Mesodermal cell (in vitro differentiated cells): ENCODE data around the gene REC8.
"Not testable (repeated sequence)": the region's sequence is repeated elsewhere in the genome, so short reads cannot be mapped to it uniquely, and the experiment has no call there.

ENCODE experiments used
- H3K27ac ChIP-seq: 2 replicates; pipeline ENCODE4 v1.7.0; 2013; ENCODE audit warnings: mild to moderate bottlenecking, low read depth, low read length, moderate library complexity; ENCODE audit not compliant: severe bottlenecking
- H3K36me3 ChIP-seq: 2 replicates; pipeline ENCODE4 v1.7.1; 2013; ENCODE audit warnings: mild to moderate bottlenecking, low read length, moderate library complexity; ENCODE audit not compliant: control insufficient read depth, insufficient read depth
- H3K4me1 ChIP-seq: one replicate; pipeline ENCODE4 v1.7.1; 2013; ENCODE audit warnings: mild to moderate bottlenecking, low read length; ENCODE audit not compliant: insufficient read depth, control insufficient read depth, poor library complexity, severe bottlenecking
- H3K4me3 ChIP-seq: 2 replicates; pipeline ENCODE4 v1.7.0; 2013; ENCODE audit warnings: low read length, control low read depth, mild to moderate bottlenecking; ENCODE audit not compliant: insufficient read depth, poor library complexity, severe bottlenecking; ENCODE audit errors: extremely low read depth
- H3K9me3 ChIP-seq: 2 replicates; pipeline ENCODE4 v1.7.1; 2013; ENCODE audit warnings: mild to moderate bottlenecking, low read length, moderate library complexity; ENCODE audit not compliant: control insufficient read depth
- WGBS, 2 experiments: methylation state at CpG; one replicate each; pipeline ENCODE4 v1.1.5; 2013; ENCODE audit warnings: missing lambda C conversion rate in 2 of 2; ENCODE audit not compliant: insufficient coverage in 2 of 2; 5-methylcytosine and 5-hydroxymethylcytosine counted together

REC8 gene

DNA sequence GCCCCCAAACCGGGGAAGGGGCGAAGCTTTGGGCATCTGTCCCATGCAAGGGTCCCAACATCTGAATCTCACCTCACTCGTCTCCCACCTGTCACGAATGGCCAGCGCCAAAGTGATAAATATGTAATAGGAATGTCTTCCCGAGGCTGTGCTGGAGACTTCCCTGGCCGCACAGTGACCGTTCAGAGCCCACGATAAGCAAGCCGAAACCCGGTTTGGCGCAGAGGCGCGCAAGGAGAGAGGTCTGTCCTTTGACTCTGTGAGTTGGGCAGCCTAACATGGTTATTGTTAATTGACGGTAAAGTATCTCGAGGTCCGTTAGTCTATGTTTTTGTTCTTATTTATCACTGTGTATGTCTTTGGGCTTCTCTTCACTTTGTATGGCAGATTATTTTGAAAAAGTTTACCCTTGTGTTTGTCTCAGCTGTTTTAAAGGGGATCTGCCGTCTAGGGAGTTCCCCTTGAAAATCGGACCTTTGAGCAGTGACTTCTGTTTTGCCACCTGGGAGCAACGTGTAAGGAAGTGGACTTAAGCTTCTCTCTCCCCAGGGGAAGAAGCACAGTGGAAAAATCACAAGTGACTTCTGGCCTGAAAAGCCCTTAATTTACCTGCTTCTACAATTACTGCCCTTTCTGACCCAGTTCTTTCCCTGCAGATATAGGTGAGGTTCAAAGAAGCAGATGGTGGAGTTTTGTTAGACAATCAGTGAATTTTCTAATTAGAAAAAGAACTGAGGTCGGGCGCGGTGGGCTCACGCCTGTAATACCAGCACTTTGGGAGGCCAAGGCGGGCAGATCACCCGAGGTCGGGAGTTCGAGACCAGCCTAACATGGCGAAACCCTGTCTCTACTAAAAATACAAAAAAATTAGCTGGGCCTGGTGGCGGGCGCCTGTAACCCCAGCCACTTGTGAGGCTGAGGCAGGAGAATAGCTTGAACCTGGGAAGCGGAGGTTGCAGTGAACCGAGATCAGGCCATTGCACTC is 24.5 kb downstream of the REC8 start:
- peak overlapping the region; percentile 98 for H3K27ac ChIP-seq
- peaks cover 3% of the 10 kb centered on the region for H3K4me1 ChIP-seq
- peaks cover 3% of the 10 kb centered on the region for H3K9me3 ChIP-seq
- WGBS, 2 experiments: 19 to 43% methylated on average over 20 to 26 of the region's 33 CpGs
- peaks cover 45% of the 10 kb centered on the region for H3K36me3 ChIP-seq
- peak overlapping the region; percentile 78 for H3K4me3 ChIP-seq

DNA sequence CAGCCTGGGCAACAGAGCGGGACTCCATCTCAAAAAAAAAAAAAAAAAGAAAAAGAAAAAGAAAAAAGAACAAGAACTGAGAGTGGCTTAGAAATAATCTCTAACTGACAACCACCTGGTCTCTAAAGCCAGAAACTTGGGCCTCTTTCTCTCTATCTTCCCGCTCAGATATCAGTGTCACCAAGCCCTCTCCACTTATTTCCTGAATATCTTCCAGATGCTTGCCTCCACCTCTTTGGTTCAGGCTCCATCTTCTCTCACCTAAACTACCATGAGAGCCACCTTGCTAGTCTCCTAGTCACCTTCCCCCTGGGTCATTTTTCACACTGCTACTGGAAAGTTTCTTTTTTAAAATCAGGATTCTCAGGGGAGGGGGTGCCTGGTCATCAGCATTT is 25.2 kb downstream of the REC8 start:
- Histone ChIP-seq H3K27ac (no peak overlapping the region), H3K4me3 (no peak overlapping the region), H3K4me1 (peaks cover 3% of the 10 kb centered on the region), H3K36me3 (peaks cover 43% of the 10 kb centered on the region), H3K9me3 (peaks cover 6% of the 10 kb centered on the region)
- WGBS, 2 experiments: 100% methylated on average over 1 of the region's 2 CpGs

DNA sequence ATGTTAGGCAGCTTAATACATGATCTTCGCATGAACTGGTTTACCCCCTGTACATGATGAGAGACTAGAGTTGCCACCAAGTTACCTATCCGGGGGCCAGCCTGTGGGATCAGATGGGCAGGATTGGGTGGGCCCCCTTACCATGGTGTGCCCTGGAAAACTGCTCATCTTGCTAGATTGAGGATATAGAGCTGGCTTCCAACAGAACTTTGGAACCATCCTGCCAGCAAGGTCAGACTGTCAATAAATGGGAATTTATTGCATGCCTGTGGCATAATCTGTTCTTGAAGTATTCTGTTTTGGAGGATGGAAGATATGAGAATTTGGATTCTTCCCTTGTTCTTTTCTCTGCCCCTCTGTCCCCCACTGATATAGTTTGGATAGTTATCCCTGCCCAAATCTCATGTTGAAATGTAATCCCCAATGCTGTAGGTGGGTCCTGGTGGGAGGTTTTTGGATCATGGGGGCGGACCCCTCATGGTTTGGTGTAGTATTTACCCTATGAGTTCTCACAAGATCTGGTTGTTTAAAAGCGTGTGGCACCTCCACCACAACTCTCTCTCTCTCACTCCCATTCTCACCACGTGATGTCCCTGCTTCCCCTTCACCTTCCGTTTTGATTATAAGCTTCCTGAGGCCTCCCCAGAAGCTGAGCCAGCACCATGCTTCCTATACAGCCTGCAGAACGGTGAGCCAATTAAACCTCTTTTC is 27.1 kb downstream of the REC8 start:
- H3K9me3 ChIP-seq: peaks cover 6% of the 10 kb centered on the region
- WGBS, 2 experiments: 97 to 100% methylated on average over 5 to 6 of the region's 7 CpGs
- peaks cover 40% of the 10 kb centered on the region for H3K36me3 ChIP-seq
- no peak overlapping the region for H3K27ac ChIP-seq
- no peak overlapping the region for H3K4me3 ChIP-seq
- peaks cover 3% of the 10 kb centered on the region for H3K4me1 ChIP-seq

DNA sequence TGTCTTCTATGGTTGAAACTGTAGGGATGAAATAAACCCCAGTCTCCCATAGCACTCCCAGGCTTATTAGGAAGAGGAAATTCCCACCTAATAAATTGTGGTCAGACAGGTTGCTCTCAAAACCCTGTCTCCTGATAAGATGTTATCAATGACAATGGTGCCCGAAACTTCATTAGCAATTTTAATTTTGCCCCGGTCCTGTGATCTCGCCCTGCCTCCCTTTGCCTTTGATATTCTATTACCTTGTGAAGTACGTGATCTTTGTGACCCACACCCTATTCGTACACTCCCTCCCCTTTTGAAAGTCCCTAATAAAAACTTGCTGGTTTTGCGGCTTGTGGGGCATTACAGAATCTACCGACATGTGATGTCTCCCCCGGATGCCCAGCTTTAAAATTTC is 30.7 kb downstream of the REC8 start:
- not testable (repeated sequence) for H3K9me3 ChIP-seq

DNA sequence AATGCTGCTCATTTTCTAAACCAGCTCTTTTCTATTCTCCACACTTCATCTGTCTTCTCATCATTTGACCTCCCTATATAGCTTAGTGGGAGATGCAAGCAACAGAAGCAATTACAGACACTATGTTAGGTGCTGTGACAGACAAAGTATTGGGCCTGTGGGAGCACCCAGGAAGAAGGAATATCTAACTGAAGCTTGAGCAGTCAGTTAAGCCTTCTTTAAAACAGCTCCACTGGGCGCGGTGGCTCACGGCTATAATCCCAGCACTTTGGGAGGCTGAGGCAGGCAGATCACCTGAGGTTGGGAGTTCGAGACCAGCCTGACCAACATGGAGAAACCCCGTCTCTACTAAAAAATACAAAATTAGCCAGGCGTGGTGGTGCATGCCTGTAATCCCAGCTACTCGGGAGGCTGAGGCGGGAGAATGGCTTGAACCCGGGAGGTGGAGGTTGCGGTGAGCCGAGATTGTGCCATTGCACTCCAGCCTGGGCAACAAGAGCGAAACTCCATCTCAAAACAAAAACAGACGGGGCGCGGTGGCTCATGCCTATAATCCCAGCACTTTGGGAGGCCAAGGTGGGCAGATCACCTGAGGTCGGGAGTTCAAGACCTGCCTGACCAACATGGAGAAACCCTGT is 31.5 kb downstream of the REC8 start:
- not testable (repeated sequence) for H3K4me1 ChIP-seq, H3K27ac ChIP-seq, H3K4me3 ChIP-seq, H3K9me3 ChIP-seq
- 89 to 99% methylated on average over 11 of the region's 16 CpGs for WGBS, 2 experiments
- H3K36me3 ChIP-seq: peaks cover 76% of the 10 kb centered on the region

More for the DNA sequence above, 30.7 kb downstream of the REC8 start:
- not testable (repeated sequence) for H3K4me1 ChIP-seq, H3K4me3 ChIP-seq, H3K27ac ChIP-seq
- H3K36me3 ChIP-seq: peaks cover 68% of the 10 kb centered on the region
- WGBS, 2 experiments: 62 to 72% methylated on average over 8 of the region's 8 CpGs

DNA sequence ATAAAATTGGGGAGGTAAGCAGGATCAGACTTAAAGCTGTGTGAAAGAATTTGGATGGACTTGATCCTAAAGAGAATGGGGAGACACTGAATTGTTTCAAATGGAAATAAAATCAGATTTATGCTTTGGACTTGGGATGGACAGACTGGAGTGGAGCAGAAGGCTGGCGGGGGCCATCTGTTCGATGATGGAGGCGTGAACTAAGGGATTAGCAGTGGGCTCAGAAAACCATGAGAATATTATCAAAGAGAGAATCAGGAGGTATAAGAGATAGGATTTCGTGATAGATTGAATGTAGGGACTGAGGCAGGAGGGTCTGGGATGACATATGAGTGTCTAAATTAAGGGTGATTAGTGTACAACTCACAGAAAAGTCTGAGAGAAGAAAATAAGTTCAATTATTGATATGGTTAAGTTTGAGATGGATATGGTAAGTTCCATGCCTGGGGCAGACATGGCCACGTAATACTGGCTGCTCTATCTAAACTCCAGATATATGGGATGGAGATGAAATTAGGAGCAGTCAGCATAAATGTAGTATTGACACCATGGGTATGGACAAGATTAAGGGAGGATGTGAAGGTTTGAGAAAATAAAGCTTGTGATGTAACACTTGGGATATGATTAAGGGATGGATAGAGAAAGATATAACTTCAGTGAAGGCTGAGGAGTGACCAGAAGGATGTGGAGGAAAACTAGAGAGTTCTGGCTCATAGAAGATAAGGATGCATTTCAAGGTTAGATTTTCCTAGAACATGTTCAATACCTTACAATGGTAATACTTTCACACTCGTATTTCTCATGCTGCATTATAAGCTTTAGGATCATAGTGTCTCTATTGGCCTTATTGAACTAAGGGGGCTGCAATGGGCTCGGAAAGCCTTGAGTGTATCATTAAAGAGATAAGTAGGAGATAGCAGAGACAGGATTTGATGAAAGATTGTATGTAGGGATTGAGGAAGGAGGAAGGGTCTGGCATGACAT is 32.6 kb downstream of the REC8 start:
- H3K27ac ChIP-seq: no peak overlapping the region
- peaks cover 77% of the 10 kb centered on the region for H3K36me3 ChIP-seq
- 94 to 98% methylated on average over 5 to 6 of the region's 7 CpGs for WGBS, 2 experiments
- peaks cover 6% of the 10 kb centered on the region for H3K9me3 ChIP-seq
- H3K4me3 ChIP-seq: no peak overlapping the region
- H3K4me1 ChIP-seq: no peaks in the 10 kb centered on the region

DNA sequence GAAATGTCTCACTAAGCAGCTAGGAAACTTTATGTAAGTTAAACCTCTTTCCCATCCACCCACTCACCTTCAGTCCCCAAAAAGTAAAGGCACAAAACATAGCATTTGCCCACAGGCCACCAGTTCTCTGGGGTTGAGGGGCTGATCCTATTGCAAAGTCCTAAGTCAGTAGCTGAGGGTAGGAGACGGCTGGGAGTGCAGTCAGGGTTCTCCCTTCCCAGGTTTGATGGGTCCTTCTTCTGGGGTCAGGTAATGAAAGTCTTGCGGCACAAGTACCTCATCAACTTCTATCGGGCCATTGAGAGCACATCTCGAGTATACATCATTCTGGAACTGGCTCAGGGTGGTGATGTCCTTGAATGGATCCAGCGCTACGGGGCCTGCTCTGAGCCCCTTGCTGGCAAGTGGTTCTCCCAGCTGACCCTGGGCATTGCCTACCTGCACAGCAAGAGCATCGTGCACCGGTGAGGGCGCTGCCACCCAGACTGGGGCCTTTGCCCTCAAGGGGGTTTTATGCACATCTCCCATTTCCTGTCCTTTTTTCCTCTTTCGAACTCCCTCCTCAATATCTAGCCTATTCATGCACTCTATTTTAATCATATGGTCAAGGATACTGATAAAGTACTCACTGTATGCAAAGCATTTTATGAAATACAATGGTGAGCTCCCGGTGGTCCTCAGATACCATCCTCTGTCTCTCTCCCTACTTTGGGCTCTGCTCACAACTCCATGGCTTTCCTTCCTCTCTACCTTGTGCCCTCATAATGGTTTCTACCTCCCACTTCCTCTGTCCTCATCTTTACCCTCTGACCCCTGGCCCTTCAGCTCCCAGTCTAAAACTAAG is 34.6 kb downstream of the REC8 start:
- H3K27ac ChIP-seq: no peak overlapping the region
- no peaks in the 10 kb centered on the region for H3K4me1 ChIP-seq
- H3K4me3 ChIP-seq: no peak overlapping the region
- H3K9me3 ChIP-seq: peaks cover 2% of the 10 kb centered on the region
- H3K36me3 ChIP-seq: peaks cover 84% of the 10 kb centered on the region
- 90 to 97% methylated on average over 9 to 10 of the region's 11 CpGs for WGBS, 2 experiments

DNA sequence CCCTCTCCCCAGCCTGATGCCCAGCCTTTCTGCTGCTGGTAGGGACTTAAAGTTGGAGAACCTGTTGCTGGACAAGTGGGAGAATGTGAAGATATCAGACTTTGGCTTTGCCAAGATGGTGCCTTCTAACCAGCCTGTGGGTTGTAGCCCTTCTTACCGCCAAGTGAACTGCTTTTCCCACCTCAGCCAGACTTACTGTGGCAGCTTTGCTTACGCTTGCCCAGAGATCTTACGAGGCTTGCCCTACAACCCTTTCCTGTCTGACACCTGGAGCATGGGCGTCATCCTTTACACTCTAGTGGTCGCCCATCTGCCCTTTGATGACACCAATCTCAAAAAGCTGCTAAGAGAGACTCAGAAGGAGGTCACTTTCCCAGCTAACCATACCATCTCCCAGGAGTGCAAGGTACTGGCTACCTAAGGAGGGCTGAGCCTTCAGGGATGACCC is 35.2 kb downstream of the REC8 start:
- whole genome bisulfite sequencing, 2 experiments: 96 to 100% methylated on average over 5 of the region's 5 CpGs
- H3K4me3 ChIP-seq: no peak overlapping the region
- H3K36me3 ChIP-seq: peaks cover 83% of the 10 kb centered on the region
- H3K4me1 ChIP-seq: no peaks in the 10 kb centered on the region
- H3K27ac ChIP-seq: no peak overlapping the region
- H3K9me3 ChIP-seq: no peaks in the 10 kb centered on the region

DNA sequence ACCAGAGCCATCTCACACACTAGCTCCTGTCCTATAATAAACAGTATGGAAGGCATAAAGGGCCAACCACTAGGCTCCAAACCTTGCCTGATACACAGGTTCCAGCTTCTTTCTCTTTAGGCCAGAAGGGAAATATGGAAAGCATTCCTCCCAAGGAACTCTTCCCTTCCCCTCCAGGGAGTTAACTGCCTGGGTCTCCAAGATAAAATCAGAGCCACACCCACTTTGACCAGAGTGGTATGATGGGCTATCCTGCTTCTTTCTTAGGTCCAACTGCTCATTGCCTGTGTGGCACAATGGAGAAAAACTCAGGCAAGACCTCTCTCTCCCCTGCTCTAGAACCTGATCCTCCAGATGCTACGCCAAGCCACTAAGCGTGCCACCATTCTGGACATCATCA is 35.7 kb downstream of the REC8 start:
- no peaks in the 10 kb centered on the region for H3K4me1 ChIP-seq
- peaks cover 81% of the 10 kb centered on the region for H3K36me3 ChIP-seq
- WGBS, 2 experiments: 94 to 100% methylated on average over 1 to 2 of the region's 2 CpGs
- no peaks in the 10 kb centered on the region for H3K9me3 ChIP-seq
- H3K4me3 ChIP-seq: no peak overlapping the region
- no peak overlapping the region for H3K27ac ChIP-seq
